ENCODE data around the gene ATXN1. TPM values are rescaled to one million over a fixed set of nuclear protein-coding genes. Genes with fewer than 3 reads are reported as not detected.
"Not testable (repeated sequence)": the region's sequence is repeated elsewhere in the genome, so short reads cannot be mapped to it uniquely, and the experiment has no call there.

The ATXN1 gene
- total RNA-seq, 1 donor from 2014 or later = 33.7 TPM

DNA sequence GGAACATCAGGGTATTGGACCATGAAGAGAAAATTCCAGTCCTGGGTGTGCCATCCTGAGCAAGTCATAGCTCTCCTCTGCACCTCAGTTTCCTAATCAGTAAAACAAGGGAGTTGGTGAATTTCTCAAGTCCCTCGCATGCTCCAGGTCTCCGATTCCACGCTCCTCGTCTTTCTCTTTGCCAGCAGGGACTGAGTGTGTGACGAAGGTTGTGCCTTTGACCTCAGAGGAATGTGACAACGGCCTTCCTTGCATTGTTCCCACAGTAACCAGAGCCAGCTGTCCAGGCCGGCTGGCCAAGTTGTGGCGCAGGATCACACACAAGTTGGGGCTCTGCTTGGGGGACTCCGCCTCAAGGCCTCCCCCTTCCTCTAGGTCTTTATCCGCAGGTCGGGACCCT, 217.3 kb downstream of the ATXN1 start:
- TF ChIP-seq, protein P1, sequence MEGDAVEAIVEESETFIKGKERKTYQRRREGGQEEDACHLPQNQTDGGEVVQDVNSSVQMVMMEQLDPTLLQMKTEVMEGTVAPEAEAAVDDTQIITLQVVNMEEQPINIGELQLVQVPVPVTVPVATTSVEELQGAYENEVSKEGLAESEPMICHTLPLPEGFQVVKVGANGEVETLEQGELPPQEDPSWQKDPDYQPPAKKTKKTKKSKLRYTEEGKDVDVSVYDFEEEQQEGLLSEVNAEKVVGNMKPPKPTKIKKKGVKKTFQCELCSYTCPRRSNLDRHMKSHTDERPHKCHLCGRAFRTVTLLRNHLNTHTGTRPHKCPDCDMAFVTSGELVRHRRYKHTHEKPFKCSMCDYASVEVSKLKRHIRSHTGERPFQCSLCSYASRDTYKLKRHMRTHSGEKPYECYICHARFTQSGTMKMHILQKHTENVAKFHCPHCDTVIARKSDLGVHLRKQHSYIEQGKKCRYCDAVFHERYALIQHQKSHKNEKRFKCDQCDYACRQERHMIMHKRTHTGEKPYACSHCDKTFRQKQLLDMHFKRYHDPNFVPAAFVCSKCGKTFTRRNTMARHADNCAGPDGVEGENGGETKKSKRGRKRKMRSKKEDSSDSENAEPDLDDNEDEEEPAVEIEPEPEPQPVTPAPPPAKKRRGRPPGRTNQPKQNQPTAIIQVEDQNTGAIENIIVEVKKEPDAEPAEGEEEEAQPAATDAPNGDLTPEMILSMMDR (conservative IDR thresholded peaks at IDR 0.05) = no peak
- no peaks in the 10 kb centered on the region for H3K27me3 Mint-ChIP-seq
- H3K4me1 Mint-ChIP-seq (ENCODE audit: unreplicated experiment) = peaks cover 7% of the 10 kb centered on the region
- no peak overlapping the region for H3K4me3 Mint-ChIP-seq
- peaks cover 10% of the 10 kb centered on the region for H3K36me3 Mint-ChIP-seq
- no peaks in the 10 kb centered on the region for H3K9me3 Mint-ChIP-seq
- no peak overlapping the region for H3K27ac Mint-ChIP-seq
- no peak for DNase-seq (ENCODE audit: extremely low spot score, unreplicated experiment)

DNA sequence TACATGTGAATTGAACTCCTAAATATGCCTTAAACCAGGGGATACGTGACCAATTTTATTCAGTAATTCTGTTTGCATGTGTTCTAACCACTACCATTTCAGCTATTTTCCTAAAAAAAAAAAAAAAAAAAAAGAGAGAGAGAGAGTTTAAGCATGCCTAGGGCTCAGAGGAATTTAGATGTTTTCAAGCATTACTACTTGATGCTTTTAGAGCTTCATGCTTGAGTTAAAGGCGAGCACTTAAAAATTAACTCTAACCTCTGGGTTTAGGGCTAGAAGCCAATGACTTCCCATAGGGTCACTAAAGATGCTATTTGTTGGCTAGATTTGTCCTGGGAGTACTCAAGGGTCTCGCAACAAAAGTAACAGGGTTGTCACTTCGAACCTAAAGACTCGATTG, 217.7 kb downstream of the ATXN1 start:
- Mint-ChIP-seq H3K27me3 (no peaks in the 10 kb centered on the region), H3K9me3 (no peaks in the 10 kb centered on the region), H3K4me1 (ENCODE audit: unreplicated experiment) (peaks cover 7% of the 10 kb centered on the region), H3K4me3 (no peak overlapping the region), H3K36me3 (peaks cover 13% of the 10 kb centered on the region), H3K27ac (no peak overlapping the region)
- TF ChIP-seq, protein P1 (conservative IDR thresholded peaks at IDR 0.05) = no peak
- DNase-seq (ENCODE audit: extremely low spot score, unreplicated experiment) = no peak

DNA sequence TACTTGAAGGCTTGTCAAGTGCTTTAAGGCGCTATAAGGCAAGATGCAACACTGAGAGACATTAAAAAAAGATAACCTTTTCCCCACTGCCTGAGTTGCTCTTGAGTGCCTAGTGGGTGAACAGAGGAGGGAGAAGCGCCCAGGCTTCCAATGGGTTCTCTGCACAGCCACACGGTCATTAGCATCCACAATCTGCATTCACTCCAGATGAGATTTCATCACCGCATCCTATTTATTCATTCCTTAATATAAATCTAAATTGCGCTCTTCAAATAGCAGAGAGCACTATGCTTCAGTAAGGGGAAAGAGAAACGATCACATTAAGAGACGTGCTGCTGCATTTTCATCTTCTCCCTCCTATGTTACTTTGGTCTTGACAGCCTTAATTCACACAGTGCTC, 219.2 kb downstream of the ATXN1 start:
- H3K27me3 Mint-ChIP-seq = no peaks in the 10 kb centered on the region
- TF ChIP-seq, protein P1 (conservative IDR thresholded peaks at IDR 0.05) = no peak
- DNase-seq (ENCODE audit: extremely low spot score, unreplicated experiment) = no peak
- H3K27ac Mint-ChIP-seq = no peak overlapping the region
- H3K36me3 Mint-ChIP-seq = peaks cover 10% of the 10 kb centered on the region
- no peaks in the 10 kb centered on the region for H3K9me3 Mint-ChIP-seq
- H3K4me1 Mint-ChIP-seq (ENCODE audit: unreplicated experiment) = peaks cover 7% of the 10 kb centered on the region
- H3K4me3 Mint-ChIP-seq = no peak overlapping the region

DNA sequence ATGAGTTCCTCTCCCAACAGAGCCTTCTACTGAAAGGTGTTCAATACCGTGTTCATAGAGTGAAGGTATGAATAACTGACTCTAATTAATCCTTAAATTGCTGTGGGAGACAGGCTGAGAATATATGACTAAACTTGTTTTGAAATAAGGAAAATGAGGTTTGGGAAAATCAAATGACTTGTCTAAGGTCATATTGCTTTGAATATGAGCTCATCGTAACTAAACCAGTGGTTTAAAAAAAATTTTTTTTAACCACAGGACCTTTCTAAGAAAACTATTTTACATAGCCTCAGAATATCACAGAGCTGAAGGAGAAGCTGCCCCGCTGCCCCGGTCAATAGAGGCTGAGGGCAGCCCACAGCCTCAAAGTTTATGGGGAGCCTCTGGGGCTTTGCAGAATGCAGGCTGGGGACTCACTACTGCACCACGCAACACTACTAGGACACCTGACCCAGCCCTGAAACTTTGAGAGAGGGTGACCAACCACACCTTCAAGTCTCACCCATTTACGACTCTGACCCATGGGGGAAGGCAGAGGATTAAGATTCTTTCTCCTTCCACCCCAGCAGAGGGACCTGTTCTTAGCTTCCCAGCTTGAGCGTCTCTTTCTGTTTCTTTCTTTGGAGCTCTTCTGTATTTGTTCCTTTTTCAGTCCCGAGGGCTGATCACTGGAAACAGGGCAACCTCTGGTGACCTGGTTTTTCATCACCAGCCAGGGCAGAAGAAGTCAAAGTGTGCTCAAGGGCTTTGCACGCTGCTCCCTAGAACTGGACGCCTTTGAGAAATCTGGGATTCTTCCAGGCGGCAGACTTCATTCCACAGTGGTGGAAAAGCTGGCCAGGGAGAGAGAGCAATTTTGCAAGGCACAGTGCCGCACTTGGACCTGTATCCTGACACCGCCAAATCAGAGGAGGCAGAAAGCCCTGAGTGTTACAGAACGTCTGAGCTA, 220.2 kb downstream of the ATXN1 start:
- peaks cover 7% of the 10 kb centered on the region for H3K36me3 Mint-ChIP-seq
- no peaks in the 10 kb centered on the region for H3K27me3 Mint-ChIP-seq
- no peaks in the 10 kb centered on the region for H3K9me3 Mint-ChIP-seq
- H3K4me3 Mint-ChIP-seq = no peak overlapping the region
- DNase-seq (ENCODE audit: extremely low spot score, unreplicated experiment) = no peak
- TF ChIP-seq, protein P1 (conservative IDR thresholded peaks at IDR 0.05) = no peak
- H3K27ac Mint-ChIP-seq = no peak overlapping the region
- H3K4me1 Mint-ChIP-seq (ENCODE audit: unreplicated experiment) = peaks cover 7% of the 10 kb centered on the region

DNA sequence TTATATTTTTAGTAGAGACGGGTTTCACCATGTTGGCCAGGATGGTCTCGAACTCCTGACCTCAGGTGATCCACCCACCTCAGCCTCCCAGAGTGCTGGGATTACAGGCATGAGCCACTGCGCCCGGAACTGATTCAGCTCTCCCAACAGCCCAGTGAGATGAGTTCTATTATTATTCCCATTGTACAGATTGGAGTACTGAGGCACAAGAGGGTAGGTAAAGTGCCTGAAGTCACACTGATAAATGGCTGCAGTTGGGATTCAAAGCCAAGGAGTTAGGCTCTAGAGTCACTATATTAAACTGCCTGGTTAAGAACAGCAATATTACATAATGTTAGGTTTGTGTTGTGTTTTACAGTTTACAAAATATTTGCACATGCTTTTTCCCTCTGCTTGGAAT, 220.9 kb downstream of the ATXN1 start:
- not testable (repeated sequence) for H3K4me3 Mint-ChIP-seq; H3K27me3 Mint-ChIP-seq; DNase-seq (ENCODE audit: extremely low spot score, unreplicated experiment); H3K36me3 Mint-ChIP-seq; H3K4me1 Mint-ChIP-seq (ENCODE audit: unreplicated experiment); H3K9me3 Mint-ChIP-seq; H3K27ac Mint-ChIP-seq

DNA sequence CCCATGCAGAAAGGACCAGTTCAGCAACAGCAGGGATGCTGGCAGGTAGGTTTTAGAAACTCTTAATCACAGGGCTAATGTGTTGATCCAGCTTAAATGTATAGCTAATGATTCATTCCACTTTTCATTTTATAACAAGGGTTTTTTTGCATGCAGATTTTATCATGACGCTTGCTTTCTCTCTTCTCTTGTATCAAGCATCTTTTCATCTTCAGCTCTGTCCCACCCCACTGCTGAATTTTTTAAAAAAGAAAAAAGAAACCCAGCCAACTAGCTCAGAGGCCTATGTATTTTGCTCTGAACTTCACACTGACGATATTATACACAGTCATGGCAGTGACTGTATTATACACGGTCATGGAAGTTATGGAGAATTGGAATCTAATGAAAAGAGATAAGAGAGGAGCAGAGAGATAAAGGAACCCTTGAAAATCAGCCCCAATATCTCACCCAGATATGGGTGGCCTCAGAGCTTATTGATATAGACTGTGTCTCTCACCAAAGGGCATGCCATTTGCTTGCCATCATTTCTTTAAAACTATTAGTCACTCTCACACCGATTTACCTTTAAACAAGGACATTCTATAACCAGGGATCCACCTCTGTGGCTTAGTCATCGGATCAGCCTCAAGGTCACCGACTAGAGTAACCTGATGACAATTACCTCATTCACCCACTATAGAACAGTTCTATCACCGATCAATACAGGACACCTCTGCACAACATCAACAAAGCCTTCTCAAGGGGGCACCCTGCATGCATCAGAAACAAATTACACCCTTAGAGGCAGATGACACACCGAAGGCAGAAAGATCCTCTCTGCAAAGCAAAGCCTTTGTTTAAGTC, 222.0 kb downstream of the ATXN1 start:
- no peak for DNase-seq (ENCODE audit: extremely low spot score, unreplicated experiment)
- H3K9me3 Mint-ChIP-seq = no peaks in the 10 kb centered on the region
- H3K27me3 Mint-ChIP-seq = no peaks in the 10 kb centered on the region
- peaks cover 4% of the 10 kb centered on the region for H3K4me1 Mint-ChIP-seq (ENCODE audit: unreplicated experiment)
- TF ChIP-seq, protein P1 (conservative IDR thresholded peaks at IDR 0.05) = no peak
- H3K36me3 Mint-ChIP-seq = peaks cover 4% of the 10 kb centered on the region
- no peak overlapping the region for H3K4me3 Mint-ChIP-seq
- H3K27ac Mint-ChIP-seq = no peak overlapping the region
